Upper lobe of left lung (tissue), 6 donors: ENCODE results near the gene TNFRSF14. TPM values are rescaled to one million over a fixed set of nuclear protein-coding genes. Genes with fewer than 3 reads are reported as not detected.

Experiments used
- ATAC-seq, 2 donors: fragments of 200-7000 bp; cut with Tn5 transposase; one replicate each; pipeline ENCODE4 v1.9.1; 2022; ENCODE audit warnings: mild to moderate bottlenecking in 2 of 2, moderate library complexity in 2 of 2; ENCODE audit not compliant: low FRiP score in 2 of 2
- DNase-seq, 2 donors: peaks; one replicate each; pipeline ENCODE4 v3.0.0-alpha.2; 2019 to 2020
- H3K27ac ChIP-seq, 4 donors: fragments of 200-600 bp; sonication (generic); one replicate each; pipeline ENCODE4 v1.5.1; 2016 to 2019
- H3K27me3 ChIP-seq, 4 donors: fragments of 200-600 bp; sonication (generic); one replicate each; pipeline ENCODE4 v1.5.1; 2017 to 2019
- H3K36me3 ChIP-seq, 4 donors: fragments of 200-600 bp; sonication (generic); one replicate each; pipeline ENCODE4 v1.5.1; 2016 to 2019
- H3K4me1 ChIP-seq, 4 donors: fragments of 200-600 bp; sonication (generic); one replicate each; pipeline ENCODE4 v1.5.1; 2018 to 2019
- H3K4me3 ChIP-seq, 4 donors: fragments of 200-600 bp; sonication (generic); one replicate each; pipeline ENCODE4 v1.5.1; 2017 to 2019; ENCODE audit warnings: mild to moderate bottlenecking in 2 of 4, moderate library complexity in 1 of 4
- H3K9me3 ChIP-seq, 4 donors: fragments of 200-600 bp; sonication (generic); one replicate each; pipeline ENCODE4 v1.5.1; 2018 to 2019
- EP300 ChIP-seq, 4 donors: sonication (generic); formaldehyde crosslinking; IDR thresholded peaks; one replicate each; pipeline ENCODE4 v1.5.1; 2017; ENCODE audit warnings: antibody characterized with exemption in 4 of 4, control low read depth in 2 of 4
- POLR2A ChIP-seq, 4 donors: fragments of 450-650 bp; IDR thresholded peaks; one replicate each; pipeline ENCODE4 v1.5.1; 2016 to 2017; ENCODE audit warnings: antibody characterized with exemption in 4 of 4, mild to moderate bottlenecking in 2 of 4
- POLR2AphosphoS5 ChIP-seq, 2 donors: sonication (generic); formaldehyde crosslinking; IDR thresholded peaks; one replicate each; pipeline ENCODE4 v1.5.1; 2017; ENCODE audit warnings: antibody characterized with exemption in 2 of 2
- WGBS, 2 donors: methylation state at CpG; one replicate each; pipeline ENCODE4 v1.1.5; 2017 to 2018; 5-methylcytosine and 5-hydroxymethylcytosine counted together
- total RNA-seq, 6 donors: library from RNA; depleted of rRNA in 4 of 6; stranded (reverse); fragments of >200 nt in 4 of 6; gene quantifications; one replicate each; pipeline versions ENCODE4 v1.1.0 to v1.2.1, GENCODE V29; 2016 to 2021
- TF ChIP-seq, protein P1 (sequence below), 6 experiments: fragments of 450-650 bp in 4 of 6; fragments of 200-600 bp in 2 of 6; sonication (generic) in 2 of 6; IDR thresholded peaks; one replicate each; pipeline ENCODE4 v1.5.1; 2016 to 2019; ENCODE audit warnings: antibody characterized with exemption in 6 of 6
- donor health status: DM: no; HTN: no; CAD: no; lungs with moderate emphysema.
- donor health status: DM: no; HTN: yes; CAD: no; lungs with severe emphysema.

The TNFRSF14 gene
- total RNA-seq, 6 donors from 2014 or later = 61.1 to 641 (median 147) TPM

DNA sequence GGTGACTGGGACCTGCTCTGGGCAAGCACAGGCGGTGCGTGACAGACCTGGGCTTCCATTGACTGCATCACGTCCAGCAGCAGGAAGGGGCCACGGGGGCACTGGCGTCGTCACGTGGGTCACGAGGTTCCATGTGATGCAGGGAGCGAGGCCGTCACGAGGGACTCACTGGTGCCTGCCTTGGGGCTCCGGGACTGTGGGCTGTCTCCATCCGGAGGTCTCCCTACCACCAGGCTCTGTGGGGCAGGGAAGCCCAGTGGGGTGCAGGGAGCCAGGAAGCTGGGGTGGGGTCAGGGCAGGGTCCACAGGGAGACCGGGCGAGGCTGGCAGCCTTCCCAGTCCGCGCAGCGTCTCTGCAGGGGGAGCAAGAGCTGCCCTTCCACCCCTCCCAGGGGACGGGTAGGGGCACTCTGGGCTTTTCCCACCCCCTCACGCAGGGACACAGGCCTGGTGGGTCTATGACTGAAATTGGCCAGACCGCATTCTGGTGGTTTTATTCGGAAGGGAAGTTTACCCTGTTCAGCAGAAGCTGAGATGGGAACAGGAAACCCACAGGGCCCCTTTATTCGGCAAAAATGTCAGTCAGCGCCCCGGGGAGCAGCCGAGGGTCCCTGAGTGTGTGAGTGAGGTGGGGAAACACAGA lies 416 bp upstream of the TNFRSF14 start:
- DNase-seq (peak; percentile 91 to 92), ATAC-seq (peak; percentile 60 to 76)
- H3K27me3 ChIP-seq = no peaks in the 10 kb centered on the region
- peak in 2 of 4 donors; percentile 50 to 90 for TF ChIP-seq EP300 (IDR thresholded peaks at IDR 0.05)
- TF ChIP-seq POLR2AphosphoS5 (IDR thresholded peaks at IDR 0.05) = peak; percentile 90 to 97
- peak in 3 of 4 donors; percentile 61 to 91 (median 74) for TF ChIP-seq POLR2A (IDR thresholded peaks at IDR 0.05)
- TF ChIP-seq, protein P1, sequence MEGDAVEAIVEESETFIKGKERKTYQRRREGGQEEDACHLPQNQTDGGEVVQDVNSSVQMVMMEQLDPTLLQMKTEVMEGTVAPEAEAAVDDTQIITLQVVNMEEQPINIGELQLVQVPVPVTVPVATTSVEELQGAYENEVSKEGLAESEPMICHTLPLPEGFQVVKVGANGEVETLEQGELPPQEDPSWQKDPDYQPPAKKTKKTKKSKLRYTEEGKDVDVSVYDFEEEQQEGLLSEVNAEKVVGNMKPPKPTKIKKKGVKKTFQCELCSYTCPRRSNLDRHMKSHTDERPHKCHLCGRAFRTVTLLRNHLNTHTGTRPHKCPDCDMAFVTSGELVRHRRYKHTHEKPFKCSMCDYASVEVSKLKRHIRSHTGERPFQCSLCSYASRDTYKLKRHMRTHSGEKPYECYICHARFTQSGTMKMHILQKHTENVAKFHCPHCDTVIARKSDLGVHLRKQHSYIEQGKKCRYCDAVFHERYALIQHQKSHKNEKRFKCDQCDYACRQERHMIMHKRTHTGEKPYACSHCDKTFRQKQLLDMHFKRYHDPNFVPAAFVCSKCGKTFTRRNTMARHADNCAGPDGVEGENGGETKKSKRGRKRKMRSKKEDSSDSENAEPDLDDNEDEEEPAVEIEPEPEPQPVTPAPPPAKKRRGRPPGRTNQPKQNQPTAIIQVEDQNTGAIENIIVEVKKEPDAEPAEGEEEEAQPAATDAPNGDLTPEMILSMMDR (IDR thresholded peaks at IDR 0.05) = peak in 1 of 6 experiments; percentile 9
- peak overlapping the region; percentile 16 to 76 (median 66) for H3K4me3 ChIP-seq
- peak overlapping the region; percentile 90 to 99 (median 96) for H3K27ac ChIP-seq
- 7 to 8% methylated on average over 11 to 18 of the region's 26 CpGs for WGBS, 2 donors
- H3K9me3 ChIP-seq = no peaks in the 10 kb centered on the region
- peaks cover 35 to 59% (median 40%) of the 10 kb centered on the region in 4 donors for H3K4me1 ChIP-seq
- peaks cover 6 to 29% (median 22%) of the 10 kb centered on the region in 4 donors for H3K36me3 ChIP-seq

- no peaks in the 10 kb centered on the region for H3K9me3 ChIP-seq
- no peak for TF ChIP-seq EP300 (IDR thresholded peaks at IDR 0.05)
- no peak for TF ChIP-seq POLR2A (IDR thresholded peaks at IDR 0.05)
- TF ChIP-seq POLR2AphosphoS5 (IDR thresholded peaks at IDR 0.05) = peak in 1 of 2 donors; percentile 11
- TF ChIP-seq, protein P1 (IDR thresholded peaks at IDR 0.05) = peak in 2 of 6 experiments; percentile 9 to 40
- H3K27ac ChIP-seq = peak overlapping the region; percentile 90 to 99 (median 96)
- peak overlapping the region; percentile 63 to 76 (median 71) for H3K4me3 ChIP-seq
- peaks cover 6 to 41% (median 33%) of the 10 kb centered on the region in 4 donors for H3K36me3 ChIP-seq
- H3K4me1 ChIP-seq = peaks cover 35 to 59% (median 40%) of the 10 kb centered on the region in 4 donors
- 4 to 10% methylated on average over 10 to 14 of the region's 24 CpGs for WGBS, 2 donors
- peak; percentile 20 to 31 for ATAC-seq
- H3K27me3 ChIP-seq = no peaks in the 10 kb centered on the region
- DNase-seq = peak; percentile 71 to 84
Observed at GRCh38 chr1:2556678-2557481, 709 bp downstream of the TNFRSF14 start.

DNA sequence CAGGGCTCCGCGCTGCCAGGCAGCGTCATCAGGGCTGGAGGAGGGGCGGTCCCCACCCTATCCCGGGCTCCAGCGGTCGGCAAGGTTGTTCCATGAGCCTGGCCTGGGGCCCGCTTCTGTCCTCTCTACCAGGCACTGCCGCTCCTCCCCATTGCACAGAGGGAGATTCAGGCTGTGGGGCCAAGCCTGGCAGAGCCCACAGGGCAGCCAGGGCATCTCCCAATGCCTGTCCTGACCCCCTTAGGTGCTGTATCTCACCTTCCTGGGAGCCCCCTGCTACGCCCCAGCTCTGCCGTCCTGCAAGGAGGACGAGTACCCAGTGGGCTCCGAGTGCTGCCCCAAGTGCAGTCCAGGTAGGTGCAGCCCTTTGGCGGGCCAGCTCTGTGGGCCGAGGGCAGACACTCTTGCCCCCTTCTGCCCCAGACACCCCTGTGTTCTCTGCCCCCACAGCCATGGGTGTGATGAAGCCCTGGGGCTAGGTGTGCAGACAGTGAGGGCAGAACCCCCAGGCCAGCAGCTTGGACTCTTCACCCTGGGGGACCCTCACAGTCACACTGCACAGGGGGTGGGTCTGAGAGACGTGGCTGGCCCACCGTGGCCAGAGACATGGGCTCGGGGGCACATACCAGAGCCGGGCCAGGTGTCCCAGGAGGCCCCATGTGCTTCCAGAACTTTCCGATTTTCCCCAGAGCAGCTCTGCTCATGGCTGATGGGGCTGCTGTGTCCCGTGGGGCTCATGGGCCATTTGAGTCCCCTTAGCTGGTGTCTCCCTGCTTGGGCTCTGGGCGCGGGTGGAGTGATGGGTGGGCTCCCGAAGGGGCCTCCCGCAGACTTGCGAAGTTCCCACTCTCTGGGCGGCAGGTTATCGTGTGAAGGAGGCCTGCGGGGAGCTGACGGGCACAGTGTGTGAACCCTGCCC lies 1.6 kb downstream of the TNFRSF14 start:
- peak overlapping the region; percentile 63 to 76 (median 71) for H3K4me3 ChIP-seq
- no peak for ATAC-seq
- TF ChIP-seq POLR2AphosphoS5 (IDR thresholded peaks at IDR 0.05) (no peak), POLR2A (IDR thresholded peaks at IDR 0.05) (no peak), EP300 (IDR thresholded peaks at IDR 0.05) (no peak)
- TF ChIP-seq, protein P1 (IDR thresholded peaks at IDR 0.05) = peak in 1 of 6 experiments; percentile 2
- WGBS, 2 donors = 73 to 83% methylated on average over 15 to 22 of the region's 30 CpGs
- H3K27me3 ChIP-seq = no peaks in the 10 kb centered on the region
- peak in 1 of 2 donors; percentile 52 for DNase-seq
- peak overlapping the region; percentile 90 to 99 (median 96) for H3K27ac ChIP-seq
- peaks cover 35 to 59% (median 40%) of the 10 kb centered on the region in 4 donors for H3K4me1 ChIP-seq
- H3K9me3 ChIP-seq = no peaks in the 10 kb centered on the region
- H3K36me3 ChIP-seq = peaks cover 6 to 49% (median 41%) of the 10 kb centered on the region in 4 donors

DNA sequence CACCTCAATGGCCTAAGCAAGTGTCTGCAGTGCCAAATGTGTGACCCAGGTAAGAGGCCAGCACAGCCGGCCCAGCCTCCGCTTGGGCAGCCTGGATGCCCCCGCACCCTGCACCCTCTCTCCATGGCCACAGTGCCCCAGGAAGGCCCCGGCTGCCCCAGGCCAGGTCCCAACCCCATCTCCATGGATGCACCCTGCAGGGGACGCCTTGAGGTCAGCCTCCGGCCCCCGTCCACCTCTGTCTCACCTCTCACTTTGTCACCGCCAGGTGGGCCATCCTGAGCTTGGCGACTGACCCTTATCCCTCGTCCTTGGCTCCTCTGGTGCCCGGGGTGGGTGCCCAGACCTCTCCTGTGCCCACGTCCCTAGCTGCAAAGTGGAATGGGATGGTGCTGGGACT lies 2.2 kb downstream of the TNFRSF14 start:
- DNase-seq (peak in 1 of 2 donors; percentile 77), ATAC-seq (no peak)
- Histone ChIP-seq H3K4me1 (peaks cover 35 to 59% (median 40%) of the 10 kb centered on the region in 4 donors), H3K9me3 (no peaks in the 10 kb centered on the region), H3K36me3 (peaks cover 6 to 56% (median 48%) of the 10 kb centered on the region in 4 donors), H3K4me3 (peak overlapping the region in 1 of 4 donors; percentile 63), H3K27ac (peak overlapping the region in 3 of 4 donors; percentile 95 to 99 (median 98)), H3K27me3 (no peaks in the 10 kb centered on the region)
- 95 to 99% methylated on average over 9 to 12 of the region's 12 CpGs for WGBS, 2 donors
- no peak for TF ChIP-seq EP300 (IDR thresholded peaks at IDR 0.05)
- TF ChIP-seq, protein P1 (IDR thresholded peaks at IDR 0.05) = no peak
- TF ChIP-seq POLR2A (IDR thresholded peaks at IDR 0.05) = no peak
- no peak for TF ChIP-seq POLR2AphosphoS5 (IDR thresholded peaks at IDR 0.05)
